Fibroblast of the aortic adventitia (primary cell): ENCODE data around the gene FFAR3. TPM values are rescaled to one million over a fixed set of nuclear protein-coding genes. Genes with fewer than 3 reads are reported as not detected.

Experiments
- DNase-seq: peaks from one replicate; pipeline ENCODE4 v3.0.0-alpha.2; 2010; ENCODE audit warnings: low read depth
- H3K4me3 ChIP-seq: 2 replicates; pipeline ENCODE4 v1.5.1; 2011; ENCODE audit warnings: low read depth, mild to moderate bottlenecking, control low read depth, low read length, moderate library complexity
- total RNA-seq: library from RNA; depleted of rRNA; stranded (reverse); fragments of >200 nt; gene quantifications from 2 replicates; pipeline ENCODE4 v1.2.3, GENCODE V29; 2012; ENCODE audit warnings: low replicate concordance
- TF ChIP-seq, protein P1 (sequence below): IDR thresholded peaks from 2 replicates; pipeline ENCODE4 v1.5.1; 2011; ENCODE audit warnings: mild to moderate bottlenecking, low read length, control low read depth, inconsistent platforms; ENCODE audit not compliant: insufficient read depth

The FFAR3 gene, protein sequence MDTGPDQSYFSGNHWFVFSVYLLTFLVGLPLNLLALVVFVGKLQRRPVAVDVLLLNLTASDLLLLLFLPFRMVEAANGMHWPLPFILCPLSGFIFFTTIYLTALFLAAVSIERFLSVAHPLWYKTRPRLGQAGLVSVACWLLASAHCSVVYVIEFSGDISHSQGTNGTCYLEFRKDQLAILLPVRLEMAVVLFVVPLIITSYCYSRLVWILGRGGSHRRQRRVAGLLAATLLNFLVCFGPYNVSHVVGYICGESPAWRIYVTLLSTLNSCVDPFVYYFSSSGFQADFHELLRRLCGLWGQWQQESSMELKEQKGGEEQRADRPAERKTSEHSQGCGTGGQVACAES
- total RNA-seq: not detected in 2 replicates

DNA sequence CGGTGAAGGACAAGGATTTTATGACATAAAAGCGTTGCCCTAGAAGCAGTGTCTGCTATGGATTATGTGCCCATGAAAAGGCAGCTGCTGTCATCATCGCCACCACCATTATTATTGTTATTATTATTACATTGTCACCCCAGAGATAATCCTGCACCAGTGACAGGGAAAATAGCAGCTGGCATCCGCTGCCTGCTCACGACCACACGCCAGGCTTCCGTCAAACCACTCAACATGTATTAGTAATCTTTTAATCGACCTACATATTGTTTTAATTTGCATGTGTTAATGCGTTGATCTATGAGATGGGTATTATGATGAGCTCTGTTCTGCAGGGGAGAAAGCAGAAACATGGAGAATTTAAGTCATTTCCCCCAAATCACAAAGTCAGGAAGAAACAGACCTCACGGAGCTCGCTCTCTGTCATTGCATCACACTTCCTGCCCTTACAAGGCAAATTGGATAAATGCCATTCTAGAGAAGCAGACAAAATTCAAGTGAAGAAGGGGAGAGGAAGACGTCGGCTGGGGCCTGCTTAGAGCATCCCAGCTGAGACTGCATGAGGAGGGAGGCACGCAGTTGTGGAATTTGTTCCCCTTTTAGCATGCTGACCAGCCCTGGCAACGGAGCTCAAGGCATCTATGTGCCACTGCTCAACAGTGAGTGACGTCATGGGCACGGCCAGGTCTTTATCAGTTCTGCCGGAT lies at the start of gene FFAR3:
Gene FFAR3 (plus strand): TSS at position 594 of the 707 bp plus-strand sequence. CDS start 431 bp downstream, outside the sequence.
- no peak within 1 kb of the TSS for H3K4me3 ChIP-seq
- TF ChIP-seq, protein P1, sequence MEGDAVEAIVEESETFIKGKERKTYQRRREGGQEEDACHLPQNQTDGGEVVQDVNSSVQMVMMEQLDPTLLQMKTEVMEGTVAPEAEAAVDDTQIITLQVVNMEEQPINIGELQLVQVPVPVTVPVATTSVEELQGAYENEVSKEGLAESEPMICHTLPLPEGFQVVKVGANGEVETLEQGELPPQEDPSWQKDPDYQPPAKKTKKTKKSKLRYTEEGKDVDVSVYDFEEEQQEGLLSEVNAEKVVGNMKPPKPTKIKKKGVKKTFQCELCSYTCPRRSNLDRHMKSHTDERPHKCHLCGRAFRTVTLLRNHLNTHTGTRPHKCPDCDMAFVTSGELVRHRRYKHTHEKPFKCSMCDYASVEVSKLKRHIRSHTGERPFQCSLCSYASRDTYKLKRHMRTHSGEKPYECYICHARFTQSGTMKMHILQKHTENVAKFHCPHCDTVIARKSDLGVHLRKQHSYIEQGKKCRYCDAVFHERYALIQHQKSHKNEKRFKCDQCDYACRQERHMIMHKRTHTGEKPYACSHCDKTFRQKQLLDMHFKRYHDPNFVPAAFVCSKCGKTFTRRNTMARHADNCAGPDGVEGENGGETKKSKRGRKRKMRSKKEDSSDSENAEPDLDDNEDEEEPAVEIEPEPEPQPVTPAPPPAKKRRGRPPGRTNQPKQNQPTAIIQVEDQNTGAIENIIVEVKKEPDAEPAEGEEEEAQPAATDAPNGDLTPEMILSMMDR: no peak
- peak; percentile 37 for DNase-seq

DNA sequence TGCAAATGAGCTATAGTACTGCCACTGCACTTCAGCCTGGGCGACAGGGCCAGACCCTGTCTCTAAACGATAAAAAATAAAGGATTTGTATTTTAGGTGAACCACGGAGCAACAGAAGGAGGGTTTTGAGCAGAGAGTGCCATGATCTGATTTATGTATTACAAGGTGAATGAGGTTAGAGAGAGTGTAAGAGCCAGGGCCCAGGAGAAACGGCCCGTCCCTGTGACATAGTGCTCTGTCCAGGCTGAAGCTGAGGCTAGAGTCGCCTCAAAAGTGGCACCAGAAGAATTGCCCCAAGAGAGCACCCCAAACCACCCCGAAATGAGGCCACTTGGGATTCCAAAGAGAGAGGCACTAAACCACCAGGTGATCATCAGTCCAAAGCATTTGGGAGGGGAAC lies 49.4 kb upstream of the FFAR3 start:
- TF ChIP-seq, protein P1: no peak
- no peak for DNase-seq
- no peak overlapping the region for H3K4me3 ChIP-seq

DNA sequence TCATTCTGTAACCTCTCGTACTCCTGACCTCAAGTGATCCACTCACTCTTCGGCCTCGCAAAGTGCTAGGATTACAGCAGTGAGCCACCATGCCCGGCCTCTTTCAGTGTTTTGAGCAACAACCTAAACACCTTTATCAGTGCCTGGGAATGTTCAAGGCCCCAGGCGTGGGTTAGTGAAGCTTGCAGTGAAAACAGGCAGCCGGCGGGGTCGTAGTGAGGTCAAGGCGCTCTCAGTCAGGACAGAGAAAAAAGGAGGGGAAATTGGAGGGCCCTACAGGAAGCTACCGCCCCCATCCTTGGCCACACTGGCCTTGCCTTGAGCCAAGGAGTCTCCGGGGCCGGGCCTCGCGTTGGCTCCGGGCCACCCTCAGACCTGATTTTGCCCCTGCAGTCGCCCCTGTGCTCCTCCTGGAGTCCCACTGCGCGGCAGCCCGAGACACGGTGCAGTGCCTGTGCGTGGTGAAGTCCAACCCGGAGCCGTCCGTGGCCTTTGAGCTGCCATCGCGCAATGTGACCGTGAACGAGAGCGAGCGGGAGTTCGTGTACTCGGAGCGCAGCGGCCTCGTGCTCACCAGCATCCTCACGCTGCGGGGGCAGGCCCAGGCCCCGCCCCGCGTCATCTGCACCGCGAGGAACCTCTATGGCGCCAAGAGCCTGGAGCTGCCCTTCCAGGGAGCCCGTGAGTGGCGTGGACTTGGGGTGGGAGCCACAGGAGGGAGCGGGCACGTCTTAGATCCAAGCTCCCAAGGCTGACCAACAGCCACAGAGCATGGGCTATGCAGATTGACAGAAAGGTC lies 48.6 kb upstream of the FFAR3 start:
- TF ChIP-seq, protein P1: no peak
- peak; percentile 14 for DNase-seq
- no peak overlapping the region for H3K4me3 ChIP-seq

DNA sequence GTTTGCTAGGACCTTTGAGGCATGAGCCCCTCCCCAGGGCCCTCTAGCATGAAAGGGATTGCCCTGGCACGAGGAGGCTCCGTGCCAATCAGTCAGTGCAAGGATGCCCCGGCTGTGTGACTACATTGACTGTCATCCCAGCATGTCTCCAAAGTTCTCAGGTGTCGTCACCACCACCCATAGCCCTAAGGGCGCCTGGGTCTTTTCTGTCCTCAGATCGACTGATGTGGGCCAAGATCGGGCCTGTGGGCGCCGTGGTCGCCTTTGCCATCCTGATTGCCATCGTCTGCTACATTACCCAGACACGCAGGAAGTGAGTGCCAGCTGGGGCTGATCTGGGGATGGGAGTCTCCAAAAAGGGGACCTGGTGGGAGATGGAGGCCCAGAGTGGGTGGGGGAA lies 47.9 kb upstream of the FFAR3 start:
- TF ChIP-seq, protein P1: no peak
- no peak for DNase-seq
- no peak overlapping the region for H3K4me3 ChIP-seq

DNA sequence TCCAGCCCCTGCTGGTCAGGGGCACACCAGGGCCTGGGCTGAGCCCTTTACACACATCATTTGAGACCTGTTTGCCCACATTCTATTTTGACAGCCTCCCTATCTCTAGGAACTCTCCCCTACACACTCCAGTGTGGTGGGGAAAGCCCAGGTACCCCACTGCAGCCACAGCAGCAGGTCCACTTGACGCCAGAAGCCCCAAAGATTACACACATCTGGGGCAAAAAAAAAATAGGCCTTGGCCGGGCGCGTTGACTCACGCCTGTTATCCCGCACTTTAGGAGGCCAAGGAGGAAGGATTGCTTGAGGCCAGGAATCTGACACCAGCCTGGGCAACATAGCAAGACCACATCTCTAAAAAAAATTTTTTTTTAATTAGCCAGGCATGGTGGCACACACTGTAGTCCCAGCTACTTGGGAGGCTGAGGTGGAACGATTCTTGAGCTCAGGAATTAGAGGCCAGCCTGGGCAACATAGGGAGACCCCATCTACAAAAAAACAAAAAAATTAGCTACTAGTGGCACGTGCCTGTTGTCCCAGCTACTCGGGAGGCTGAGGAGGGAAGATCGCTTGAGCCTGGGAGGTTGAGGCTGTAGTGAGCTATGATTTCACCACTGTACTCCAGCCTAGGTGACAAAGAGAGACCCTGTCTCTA lies 47.3 kb upstream of the FFAR3 start:
- DNase-seq: no peak
- TF ChIP-seq, protein P1: no peak

More for the DNA sequence above, 47.3 kb upstream of the FFAR3 start:
- no peak overlapping the region for H3K4me3 ChIP-seq
